Adrenal gland (tissue), 5 donors: ENCODE data around the gene ARHGEF28.

ENCODE experiments used
- POLR2A ChIP-seq, 2 donors: fragments of 450-650 bp; IDR thresholded peaks; one replicate each; pipeline ENCODE4 v1.6.1; 2017; ENCODE audit warnings: antibody characterized with exemption in 2 of 2, mild to moderate bottlenecking in 2 of 2, moderate library complexity in 1 of 2
- TF ChIP-seq, protein P1 (sequence below), 6 experiments: fragments of 450-650 bp in 4 of 6; fragments of 200-600 bp in 2 of 6; sonication (generic) in 1 of 6; IDR thresholded peaks; 1 replicate in 5 of 6; 2 replicates in 1 of 6; pipeline versions ENCODE4 v1.5.1 to v1.8.0; 2016 to 2021; ENCODE audit warnings: antibody characterized with exemption in 6 of 6, mild to moderate bottlenecking in 2 of 6, moderate library complexity in 1 of 6
- donor health status: DM: no; HTN: no; CAD: no.

- TF ChIP-seq, protein P1, sequence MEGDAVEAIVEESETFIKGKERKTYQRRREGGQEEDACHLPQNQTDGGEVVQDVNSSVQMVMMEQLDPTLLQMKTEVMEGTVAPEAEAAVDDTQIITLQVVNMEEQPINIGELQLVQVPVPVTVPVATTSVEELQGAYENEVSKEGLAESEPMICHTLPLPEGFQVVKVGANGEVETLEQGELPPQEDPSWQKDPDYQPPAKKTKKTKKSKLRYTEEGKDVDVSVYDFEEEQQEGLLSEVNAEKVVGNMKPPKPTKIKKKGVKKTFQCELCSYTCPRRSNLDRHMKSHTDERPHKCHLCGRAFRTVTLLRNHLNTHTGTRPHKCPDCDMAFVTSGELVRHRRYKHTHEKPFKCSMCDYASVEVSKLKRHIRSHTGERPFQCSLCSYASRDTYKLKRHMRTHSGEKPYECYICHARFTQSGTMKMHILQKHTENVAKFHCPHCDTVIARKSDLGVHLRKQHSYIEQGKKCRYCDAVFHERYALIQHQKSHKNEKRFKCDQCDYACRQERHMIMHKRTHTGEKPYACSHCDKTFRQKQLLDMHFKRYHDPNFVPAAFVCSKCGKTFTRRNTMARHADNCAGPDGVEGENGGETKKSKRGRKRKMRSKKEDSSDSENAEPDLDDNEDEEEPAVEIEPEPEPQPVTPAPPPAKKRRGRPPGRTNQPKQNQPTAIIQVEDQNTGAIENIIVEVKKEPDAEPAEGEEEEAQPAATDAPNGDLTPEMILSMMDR (IDR thresholded peaks at IDR 0.05): no peak
- TF ChIP-seq POLR2A (IDR thresholded peaks at IDR 0.05): no peak
These were observed 342.2 kb downstream of the ARHGEF28 start for GRCh38 chr5:73968246-73968645.
